Measurements from ENCODE around the gene ZNF311. TPM values are rescaled to one million over a fixed set of nuclear protein-coding genes. Genes with fewer than 3 reads are reported as not detected.

ZNF311 gene
- total RNA-seq, 1 experiment from 2014 or later = 0.57 TPM

DNA sequence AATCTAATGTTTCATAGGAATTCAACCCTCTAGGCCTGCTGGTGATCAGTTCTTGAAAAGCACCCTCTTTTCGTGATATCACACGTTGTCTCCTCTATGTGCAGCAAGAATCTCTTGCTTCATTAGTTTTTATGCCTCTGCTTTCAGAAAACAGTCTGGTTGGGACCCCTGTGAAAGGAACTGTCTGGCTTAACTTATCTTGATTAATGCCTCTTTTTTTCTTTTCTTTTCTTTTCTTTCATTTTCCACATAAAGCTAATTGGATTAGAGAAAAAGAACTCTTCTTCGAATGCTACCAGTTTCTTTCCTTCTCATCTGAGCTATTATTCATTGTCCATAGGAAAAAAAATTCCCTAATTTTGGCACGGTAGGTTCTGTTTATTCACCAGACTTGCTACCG, 21.3 kb downstream of the ZNF311 start:
- H3K9me3 Mint-ChIP-seq = peaks cover 4 to 7% of the 10 kb centered on the region in 2 experiments; a peak in 3 of 5 replicates
- no peak overlapping the region for H3K4me2 ChIP-seq (ENCODE audit: insufficient read depth, insufficient read length, low read length)

More for the DNA sequence above, 21.3 kb downstream of the ZNF311 start:
- no peaks in the 10 kb centered on the region for H3K79me2 ChIP-seq (ENCODE audit: insufficient read depth, low read length)
- H3K4ac ChIP-seq (ENCODE audit: low read depth, low read length) = no peak overlapping the region
- no peaks in the 10 kb centered on the region for H4K20me1 ChIP-seq (ENCODE audit: control insufficient read depth, insufficient read depth, insufficient read length)
- no peak overlapping the region for H3K18ac ChIP-seq (ENCODE audit: insufficient read length, low read depth, low read length)
- H2BK5ac ChIP-seq (ENCODE audit: insufficient read length, low read length) = no peak overlapping the region
- H2BK15ac ChIP-seq (ENCODE audit: low read depth, low read length) = no peak overlapping the region
- no peak overlapping the region for H2AK5ac ChIP-seq (ENCODE audit: insufficient read length, low read length)
- peaks cover 9% of the 10 kb centered on the region for H3K23me2 ChIP-seq (ENCODE audit: insufficient read length, low read depth, low read length, poor library complexity, severe bottlenecking)
- no peaks in the 10 kb centered on the region for H3K79me1 ChIP-seq (ENCODE audit: insufficient read depth, low read depth, low read length, poor library complexity, severe bottlenecking)
- no peak overlapping the region for H4K5ac ChIP-seq (ENCODE audit: insufficient read length, low read depth, low read length)
- no peak overlapping the region for H3K9ac ChIP-seq (ENCODE audit: extremely low read depth, insufficient read length, low read length)
- H3K36me3 Mint-ChIP-seq (ENCODE audit: insufficient read depth in 1 of 3, low read depth in 3 of 3) = peaks cover 0 to 4% (median 3%) of the 10 kb centered on the region in 3 experiments; a peak in 3 of 7 replicates
- H2BK20ac ChIP-seq (ENCODE audit: low read depth, low read length, poor library complexity, severe bottlenecking) = no peak overlapping the region
- no peak overlapping the region for H3K56ac ChIP-seq (ENCODE audit: insufficient read length, low read depth, low read length)
- H2BK12ac ChIP-seq (ENCODE audit: insufficient read length, low read depth, low read length) = no peak overlapping the region
- H4K8ac ChIP-seq (replicated peaks; ENCODE audit: insufficient read length, low read depth, low read length) = no peak overlapping the region
- no peak overlapping the region for H3K27ac ChIP-seq (ENCODE audit: insufficient read length, low read depth, low read length)
- H3K4me1 Mint-ChIP-seq = peaks cover 26 to 30% of the 10 kb centered on the region in 2 experiments
- H3K4me3 Mint-ChIP-seq = peak overlapping the region; percentile 61 to 76; a peak in 4 of 5 replicates
- no peaks in the 10 kb centered on the region; the same call in 1 of the 2 replicates for H3K27me3 ChIP-seq (ENCODE audit: insufficient read depth, low read length)
- H3K9me3 ChIP-seq (ENCODE audit: control insufficient read depth, low read depth, low read length) = no peaks in the 10 kb centered on the region
- H3K14ac ChIP-seq (ENCODE audit: insufficient read depth, low read length) = no peak overlapping the region
- no peak overlapping the region for H3K27ac Mint-ChIP-seq
- no peak overlapping the region for H2BK120ac ChIP-seq (ENCODE audit: low read depth, low read length, poor library complexity, severe bottlenecking)
- no peak for DNase-seq
- WGBS (ENCODE audit: extremely low coverage, insufficient read length, low lambda C conversion rate) = no CpG with 5 or more reads among the region's 5 CpGs
- peaks cover 3% of the 10 kb centered on the region; the same call in 1 of the 2 replicates for H3K4me1 ChIP-seq (ENCODE audit: insufficient read depth, low read length)
- H3T11ph ChIP-seq (ENCODE audit: low read length) = no peak overlapping the region
- no peak overlapping the region for H3K23ac ChIP-seq (ENCODE audit: insufficient read length, low read depth, low read length)
- H3K27me3 Mint-ChIP-seq (ENCODE audit: low read depth) = peaks cover 26% of the 10 kb centered on the region
- H4K91ac ChIP-seq (ENCODE audit: insufficient read length, low read depth, low read length) = no peak overlapping the region
- H2AFZ ChIP-seq (ENCODE audit: low read length) = no peak overlapping the region
- TF ChIP-seq, protein P1, sequence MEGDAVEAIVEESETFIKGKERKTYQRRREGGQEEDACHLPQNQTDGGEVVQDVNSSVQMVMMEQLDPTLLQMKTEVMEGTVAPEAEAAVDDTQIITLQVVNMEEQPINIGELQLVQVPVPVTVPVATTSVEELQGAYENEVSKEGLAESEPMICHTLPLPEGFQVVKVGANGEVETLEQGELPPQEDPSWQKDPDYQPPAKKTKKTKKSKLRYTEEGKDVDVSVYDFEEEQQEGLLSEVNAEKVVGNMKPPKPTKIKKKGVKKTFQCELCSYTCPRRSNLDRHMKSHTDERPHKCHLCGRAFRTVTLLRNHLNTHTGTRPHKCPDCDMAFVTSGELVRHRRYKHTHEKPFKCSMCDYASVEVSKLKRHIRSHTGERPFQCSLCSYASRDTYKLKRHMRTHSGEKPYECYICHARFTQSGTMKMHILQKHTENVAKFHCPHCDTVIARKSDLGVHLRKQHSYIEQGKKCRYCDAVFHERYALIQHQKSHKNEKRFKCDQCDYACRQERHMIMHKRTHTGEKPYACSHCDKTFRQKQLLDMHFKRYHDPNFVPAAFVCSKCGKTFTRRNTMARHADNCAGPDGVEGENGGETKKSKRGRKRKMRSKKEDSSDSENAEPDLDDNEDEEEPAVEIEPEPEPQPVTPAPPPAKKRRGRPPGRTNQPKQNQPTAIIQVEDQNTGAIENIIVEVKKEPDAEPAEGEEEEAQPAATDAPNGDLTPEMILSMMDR (conservative IDR thresholded peaks at IDR 0.05) = no peak

All from H9 (cell line).